Choroid plexus epithelial cell (primary cell): ENCODE results near the gene H3-3A.
A peak's percentile ranks its signal among the peaks of the same experiment; 100 is the strongest.

Experiments used
- DNase-seq: peaks from one replicate; pipeline ENCODE4 v3.0.0-alpha.2; 2010; ENCODE audit warnings: low read depth
- H3K4me3 ChIP-seq: 2 replicates; pipeline ENCODE4 v1.5.1; 2011; ENCODE audit warnings: low read depth, mild to moderate bottlenecking, control low read depth, low read length, moderate library complexity
- CTCF ChIP-seq: conservative IDR thresholded peaks from 2 replicates; pipeline ENCODE4 v1.5.1; 2011; ENCODE audit warnings: low read depth, mild to moderate bottlenecking, control low read depth, inconsistent platforms, low read length, moderate library complexity

The H3-3A gene

DNA sequence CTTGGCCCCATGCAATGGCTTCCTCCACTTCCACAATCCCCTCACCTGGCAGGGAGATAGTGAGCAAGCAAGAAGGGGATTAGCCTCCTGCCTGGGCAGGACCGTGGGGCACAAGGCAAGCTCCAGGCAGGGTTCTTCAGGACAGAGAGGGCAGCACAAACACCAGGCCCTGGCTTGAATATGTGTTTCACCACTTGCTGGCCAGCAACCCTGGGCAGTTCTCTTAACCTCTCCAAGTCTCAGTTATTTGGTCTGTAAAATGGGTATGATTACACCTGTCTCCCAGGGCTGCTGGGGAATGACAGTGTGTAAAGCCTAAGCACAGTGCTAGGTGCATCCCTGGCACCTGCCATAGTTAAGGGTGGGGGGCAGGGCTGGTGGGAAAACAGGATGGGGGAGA is 31.9 kb downstream of the H3-3A start:
- H3K4me3 ChIP-seq, result no peak overlapping the region
- TF ChIP-seq CTCF, result no peak
- DNase-seq, result no peak

DNA sequence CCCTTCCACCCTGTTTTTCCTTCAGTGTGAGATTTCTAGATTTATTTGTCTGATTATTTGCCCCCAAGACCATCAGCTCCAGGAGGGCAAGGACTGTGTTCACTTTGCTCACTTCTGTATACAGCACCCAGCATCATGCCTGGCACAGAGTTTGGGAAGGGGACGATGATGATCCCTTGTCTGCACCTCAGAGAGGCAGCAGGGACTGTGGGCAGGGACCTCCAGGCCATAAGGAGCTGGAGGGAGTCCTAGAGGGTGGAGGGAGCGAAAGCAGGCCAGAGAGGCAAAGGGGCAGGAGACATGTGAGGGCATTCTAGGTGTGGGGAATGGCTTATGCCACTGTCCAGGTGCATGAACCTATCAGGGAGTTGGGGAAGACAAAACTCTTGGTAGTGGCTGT is 32.8 kb downstream of the H3-3A start:
- no peak for TF ChIP-seq CTCF
- H3K4me3 ChIP-seq, result no peak overlapping the region
- DNase-seq, result no peak

DNA sequence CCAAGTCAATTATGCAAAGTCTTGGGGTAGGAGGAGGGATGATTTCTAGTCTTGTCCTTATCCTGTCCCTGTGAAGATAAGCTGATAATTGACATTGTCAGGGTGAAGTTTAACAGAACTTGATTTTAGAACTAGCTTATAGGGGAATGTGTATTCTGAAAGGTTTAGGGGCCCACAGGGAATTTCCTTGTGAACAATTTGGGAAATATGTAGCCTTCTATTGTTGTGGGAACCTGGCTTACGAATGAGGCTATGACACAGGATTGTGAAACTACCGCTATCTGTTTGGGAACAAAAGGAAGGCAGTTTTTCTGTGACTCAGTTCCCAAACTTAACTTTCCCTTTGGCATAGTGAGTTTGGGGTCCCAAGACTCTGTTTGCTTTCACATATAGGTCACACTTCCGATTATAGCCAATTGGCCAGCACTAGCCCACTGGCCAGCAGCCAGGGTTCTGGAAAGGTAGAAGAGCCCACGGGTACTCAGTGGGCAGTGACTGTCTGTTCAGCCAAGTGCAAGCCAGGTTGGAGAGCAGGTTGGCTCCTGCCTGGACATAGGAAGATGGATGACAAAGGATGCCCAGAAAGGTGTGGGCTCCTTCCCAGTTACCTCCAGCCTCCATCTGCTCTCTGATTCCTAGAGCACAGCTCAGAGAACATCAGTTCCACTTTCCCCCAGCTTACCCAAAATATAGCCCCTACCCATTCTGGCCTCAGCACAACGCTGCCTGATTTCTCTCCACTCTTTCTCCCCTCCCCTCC is 35.5 kb downstream of the H3-3A start:
- DNase-seq, result peak; percentile 51
- TF ChIP-seq CTCF, result no peak

DNA sequence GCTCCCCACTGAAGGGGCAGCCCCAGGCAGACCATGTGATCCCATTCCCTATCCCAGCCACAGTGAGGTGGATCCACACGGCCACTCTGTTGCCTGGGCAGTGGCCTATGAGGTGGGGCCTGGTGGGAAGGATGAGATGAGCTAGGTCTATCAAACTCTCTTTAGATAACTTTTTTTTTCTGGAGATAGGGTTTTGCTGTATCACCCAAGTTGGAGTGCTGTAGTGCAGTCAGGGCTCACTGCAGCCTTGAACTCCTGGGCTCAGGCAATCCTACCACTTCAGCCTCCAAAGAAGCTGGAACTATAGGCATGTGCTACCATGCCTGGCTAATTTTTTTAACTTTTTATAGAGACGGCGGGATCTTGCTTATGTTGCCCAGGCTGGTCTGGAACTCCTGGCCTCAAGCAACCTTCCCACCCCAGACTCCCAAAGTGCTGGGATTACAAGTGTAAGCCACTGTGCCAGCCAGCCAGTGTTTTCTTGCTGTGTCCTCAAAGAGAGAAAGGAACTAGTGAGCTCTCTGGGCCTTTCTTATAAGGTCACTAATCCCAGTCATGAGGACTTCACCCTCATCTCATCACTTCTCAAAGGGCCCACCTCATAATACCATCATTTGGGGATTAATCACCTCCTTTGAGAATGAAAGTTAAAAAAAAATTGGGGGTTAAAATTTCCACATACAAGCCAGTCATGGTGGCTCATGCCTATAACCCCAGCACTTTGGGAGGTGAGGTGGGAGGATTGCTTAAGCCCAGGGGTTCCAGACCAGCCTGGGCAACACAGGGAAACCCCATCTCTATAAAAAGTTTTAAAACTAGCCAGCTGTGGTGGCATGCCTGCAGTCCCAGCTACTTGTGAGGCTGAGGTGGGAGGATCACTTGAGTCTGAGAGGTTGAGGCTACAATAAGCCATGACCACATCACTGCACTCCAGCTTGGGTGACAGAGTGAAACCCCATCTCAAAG is 36.6 kb downstream of the H3-3A start:
- no peak overlapping the region for H3K4me3 ChIP-seq
- TF ChIP-seq CTCF, result no peak
- DNase-seq, result no peak

More for the DNA sequence above, 35.5 kb downstream of the H3-3A start:
- H3K4me3 ChIP-seq, result no peak overlapping the region

- peak; percentile 53 for DNase-seq
- H3K4me3 ChIP-seq, result peak overlapping the region; percentile 45
- TF ChIP-seq CTCF, result no peak
These were observed 38.2 kb downstream of the H3-3A start for GRCh38 chr1:226100436-226101391.

GRCh38 chr1:226104671-226105121 is 42.2 kb downstream of the H3-3A start:
- peak; percentile 42 for DNase-seq
- TF ChIP-seq CTCF, result no peak
- H3K4me3 ChIP-seq, result no peak overlapping the region
